SK-N-MC (cell line): ENCODE measurements around the gene NPIPA5.
"Not testable (repeated sequence)": the region's sequence is repeated elsewhere in the genome, so short reads cannot be mapped to it uniquely, and the experiment has no call there.

Experiments
- DNase-seq: peaks from one replicate; pipeline ENCODE4 v3.0.0-alpha.2; 2011; ENCODE audit warnings: low read depth, low spot score
- H3K27ac ChIP-seq: fragments of 200-600 bp; sonication (generic); 2 replicates; pipeline ENCODE4 v1.5.1; 2016; ENCODE audit warnings: mixed run types
- H3K36me3 ChIP-seq: fragments of 200-600 bp; sonication (generic); 2 replicates; pipeline ENCODE4 v1.6.1; 2017; ENCODE audit warnings: antibody characterized with exemption, low read length, mixed read lengths; ENCODE audit not compliant: insufficient read depth
- H3K4me3 ChIP-seq: fragments of 200-600 bp; sonication (generic); 2 replicates; pipeline ENCODE4 v1.5.1; 2016
- H3K9ac ChIP-seq: fragments of 200-600 bp; sonication (generic); 2 replicates; pipeline ENCODE4 v1.8.0; 2017; ENCODE audit warnings: mixed run types, mixed read lengths; ENCODE audit not compliant: insufficient read length
- H3K9me3 ChIP-seq: fragments of 200-600 bp; sonication (generic); 2 replicates; pipeline ENCODE4 v1.6.1; 2017; ENCODE audit warnings: low read depth, mild to moderate bottlenecking, antibody characterized with exemption, low read length, moderate library complexity, mixed read lengths

Gene NPIPA5

GRCh38 chr16:15388060-15388459 is 10.0 kb upstream of the NPIPA5 start:
- not testable (repeated sequence) for H3K4me3 ChIP-seq, DNase-seq, H3K27ac ChIP-seq, H3K9me3 ChIP-seq, H3K36me3 ChIP-seq, H3K9ac ChIP-seq

- not testable (repeated sequence) for DNase-seq, H3K9me3 ChIP-seq, H3K27ac ChIP-seq, H3K4me3 ChIP-seq, H3K9ac ChIP-seq, H3K36me3 ChIP-seq
These were observed 4.7 kb upstream of the NPIPA5 start for GRCh38 chr16:15382810-15383209.

GRCh38 chr16:15357495-15357894 is 20.6 kb downstream of the NPIPA5 start:
- not testable (repeated sequence) for H3K36me3 ChIP-seq, DNase-seq, H3K27ac ChIP-seq, H3K9me3 ChIP-seq, H3K9ac ChIP-seq, H3K4me3 ChIP-seq

- H3K9ac ChIP-seq, H3K9me3 ChIP-seq, H3K36me3 ChIP-seq, DNase-seq, H3K4me3 ChIP-seq, H3K27ac ChIP-seq: not testable (repeated sequence)
These were observed 23.2 kb downstream of the NPIPA5 start for GRCh38 chr16:15354846-15355245.

- H3K9me3 ChIP-seq, H3K4me3 ChIP-seq, H3K27ac ChIP-seq, H3K36me3 ChIP-seq, DNase-seq, H3K9ac ChIP-seq: not testable (repeated sequence)
These were observed 25.2 kb downstream of the NPIPA5 start for GRCh38 chr16:15352852-15353251.

GRCh38 chr16:15351745-15352144 is 26.3 kb downstream of the NPIPA5 start:
- not testable (repeated sequence) for H3K27ac ChIP-seq, DNase-seq, H3K9ac ChIP-seq, H3K9me3 ChIP-seq, H3K36me3 ChIP-seq, H3K4me3 ChIP-seq

- not testable (repeated sequence) for DNase-seq, H3K36me3 ChIP-seq, H3K9ac ChIP-seq
These were observed 26.8 kb downstream of the NPIPA5 start for GRCh38 chr16:15351251-15351650.

GRCh38 chr16:15348721-15349120 is 29.4 kb downstream of the NPIPA5 start:
- not testable (repeated sequence) for H3K9ac ChIP-seq, H3K4me3 ChIP-seq, H3K27ac ChIP-seq, H3K9me3 ChIP-seq, DNase-seq, H3K36me3 ChIP-seq

More at GRCh38 chr16:15351251-15351650, 26.8 kb downstream of the NPIPA5 start:
- not testable (repeated sequence) for H3K4me3 ChIP-seq, H3K27ac ChIP-seq, H3K9me3 ChIP-seq

- H3K4me3 ChIP-seq, H3K9me3 ChIP-seq, DNase-seq, H3K27ac ChIP-seq, H3K9ac ChIP-seq, H3K36me3 ChIP-seq: not testable (repeated sequence)
These were observed 35.8 kb downstream of the NPIPA5 start for GRCh38 chr16:15342337-15342736.

GRCh38 chr16:15338986-15339385 is 39.1 kb downstream of the NPIPA5 start:
- H3K9ac ChIP-seq, H3K36me3 ChIP-seq, DNase-seq, H3K9me3 ChIP-seq, H3K4me3 ChIP-seq, H3K27ac ChIP-seq: not testable (repeated sequence)

- not testable (repeated sequence) for DNase-seq, H3K27ac ChIP-seq, H3K4me3 ChIP-seq
These were observed 40.0 kb downstream of the NPIPA5 start for GRCh38 chr16:15337974-15338605.

GRCh38 chr16:15335609-15336008 is 42.5 kb downstream of the NPIPA5 start:
- not testable (repeated sequence) for DNase-seq, H3K9me3 ChIP-seq, H3K27ac ChIP-seq, H3K36me3 ChIP-seq, H3K4me3 ChIP-seq, H3K9ac ChIP-seq

More at GRCh38 chr16:15337974-15338605, 40.0 kb downstream of the NPIPA5 start:
- H3K9me3 ChIP-seq, H3K9ac ChIP-seq, H3K36me3 ChIP-seq: not testable (repeated sequence)

GRCh38 chr16:15333969-15334368 is 44.1 kb downstream of the NPIPA5 start:
- not testable (repeated sequence) for H3K4me3 ChIP-seq, H3K9ac ChIP-seq, H3K27ac ChIP-seq, H3K9me3 ChIP-seq, DNase-seq, H3K36me3 ChIP-seq

- not testable (repeated sequence) for DNase-seq, H3K9me3 ChIP-seq, H3K27ac ChIP-seq, H3K4me3 ChIP-seq, H3K9ac ChIP-seq, H3K36me3 ChIP-seq
These were observed 47.1 kb downstream of the NPIPA5 start for GRCh38 chr16:15330978-15331377.

- not testable (repeated sequence) for H3K4me3 ChIP-seq, H3K9ac ChIP-seq, H3K27ac ChIP-seq, H3K9me3 ChIP-seq, DNase-seq, H3K36me3 ChIP-seq
These were observed 53.1 kb downstream of the NPIPA5 start for GRCh38 chr16:15324954-15325353.
